ENCODE data around the gene MOK. TPM values are rescaled to one million over a fixed set of nuclear protein-coding genes. Genes with fewer than 3 reads are reported as not detected.

Gene MOK
- total RNA-seq, 1 experiment from 2014 or later = 2.8 TPM

DNA sequence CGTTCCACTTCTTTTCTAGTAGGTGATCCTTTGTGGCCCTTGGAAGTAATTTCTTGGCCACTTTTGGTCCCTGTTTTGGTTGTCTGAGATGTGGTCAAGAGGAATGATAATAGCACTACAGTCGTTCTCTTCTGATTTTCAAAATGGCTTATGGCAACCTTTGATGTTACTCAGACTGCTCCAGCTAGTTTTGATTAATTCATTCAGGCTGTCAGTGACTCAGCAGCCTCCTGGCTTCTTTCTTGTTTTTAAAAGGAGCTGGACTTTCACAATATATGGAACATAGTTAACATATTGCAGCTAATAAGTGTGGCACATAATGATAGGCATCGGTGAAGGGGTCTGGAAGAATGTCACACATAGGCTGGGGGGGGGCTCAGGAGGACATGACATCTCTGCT lies 117.9 kb downstream of the MOK start:
- Histone ChIP-seq H3K27ac (ENCODE audit: insufficient read length, low read depth, low read length) (no peak overlapping the region), H4K5ac (ENCODE audit: insufficient read length, low read depth, low read length) (no peak overlapping the region)

More for the DNA sequence above, 117.9 kb downstream of the MOK start:
- Histone ChIP-seq H3K9me3 (ENCODE audit: control insufficient read depth, low read depth, low read length) (no peaks in the 10 kb centered on the region), H2AK5ac (ENCODE audit: insufficient read length, low read length) (no peak overlapping the region), H3T11ph (ENCODE audit: low read length) (no peak overlapping the region), H4K8ac (replicated peaks; ENCODE audit: insufficient read length, low read depth, low read length) (no peak overlapping the region), H3K14ac (ENCODE audit: insufficient read depth, low read length) (0 out of 2 replicates have a peak overlapping the region, but pooled peaks have one; percentile 52), H3K9ac (ENCODE audit: extremely low read depth, insufficient read length, low read length) (no peak overlapping the region), H2BK12ac (ENCODE audit: insufficient read length, low read depth, low read length) (no peak overlapping the region), H4K91ac (ENCODE audit: insufficient read length, low read depth, low read length) (no peak overlapping the region), H3K4me2 (ENCODE audit: insufficient read depth, insufficient read length, low read length) (no peak overlapping the region), H4K20me1 (ENCODE audit: control insufficient read depth, insufficient read depth, insufficient read length) (no peaks in the 10 kb centered on the region), H3K79me1 (ENCODE audit: insufficient read depth, low read depth, low read length, poor library complexity, severe bottlenecking) (peaks cover 9% of the 10 kb centered on the region), H3K23me2 (ENCODE audit: insufficient read length, low read depth, low read length, poor library complexity, severe bottlenecking) (no peaks in the 10 kb centered on the region), H2BK120ac (ENCODE audit: low read depth, low read length, poor library complexity, severe bottlenecking) (no peak overlapping the region), H3K56ac (ENCODE audit: insufficient read length, low read depth, low read length) (no peak overlapping the region), H3K27me3 (ENCODE audit: insufficient read depth, low read length) (no peaks in the 10 kb centered on the region), H3K4ac (ENCODE audit: low read depth, low read length) (no peak overlapping the region), H3K79me2 (ENCODE audit: insufficient read depth, low read length) (peaks cover 14% of the 10 kb centered on the region; the same call in 1 of the 2 replicates), H2BK20ac (ENCODE audit: low read depth, low read length, poor library complexity, severe bottlenecking) (no peak overlapping the region), H2BK15ac (ENCODE audit: low read depth, low read length) (no peak overlapping the region), H3K4me1 (ENCODE audit: insufficient read depth, low read length) (peaks cover 3% of the 10 kb centered on the region; the same call in 1 of the 2 replicates), H3K23ac (ENCODE audit: insufficient read length, low read depth, low read length) (no peak overlapping the region), H3K18ac (ENCODE audit: insufficient read length, low read depth, low read length) (no peak overlapping the region), H2BK5ac (ENCODE audit: insufficient read length, low read length) (no peak overlapping the region), H2AFZ (ENCODE audit: low read length) (no peak overlapping the region)
- no peak for DNase-seq
- no CpG with 5 or more reads among the region's 3 CpGs for WGBS (ENCODE audit: extremely low coverage, insufficient read length, low lambda C conversion rate)
- peaks cover 29 to 37% of the 10 kb centered on the region in 2 experiments for H3K4me1 Mint-ChIP-seq
- H3K9me3 Mint-ChIP-seq = no peaks in the 10 kb centered on the region
- no peaks in the 10 kb centered on the region for H3K27me3 Mint-ChIP-seq (ENCODE audit: low read depth)
- no peak overlapping the region for H3K4me3 Mint-ChIP-seq
- TF ChIP-seq, protein P1, sequence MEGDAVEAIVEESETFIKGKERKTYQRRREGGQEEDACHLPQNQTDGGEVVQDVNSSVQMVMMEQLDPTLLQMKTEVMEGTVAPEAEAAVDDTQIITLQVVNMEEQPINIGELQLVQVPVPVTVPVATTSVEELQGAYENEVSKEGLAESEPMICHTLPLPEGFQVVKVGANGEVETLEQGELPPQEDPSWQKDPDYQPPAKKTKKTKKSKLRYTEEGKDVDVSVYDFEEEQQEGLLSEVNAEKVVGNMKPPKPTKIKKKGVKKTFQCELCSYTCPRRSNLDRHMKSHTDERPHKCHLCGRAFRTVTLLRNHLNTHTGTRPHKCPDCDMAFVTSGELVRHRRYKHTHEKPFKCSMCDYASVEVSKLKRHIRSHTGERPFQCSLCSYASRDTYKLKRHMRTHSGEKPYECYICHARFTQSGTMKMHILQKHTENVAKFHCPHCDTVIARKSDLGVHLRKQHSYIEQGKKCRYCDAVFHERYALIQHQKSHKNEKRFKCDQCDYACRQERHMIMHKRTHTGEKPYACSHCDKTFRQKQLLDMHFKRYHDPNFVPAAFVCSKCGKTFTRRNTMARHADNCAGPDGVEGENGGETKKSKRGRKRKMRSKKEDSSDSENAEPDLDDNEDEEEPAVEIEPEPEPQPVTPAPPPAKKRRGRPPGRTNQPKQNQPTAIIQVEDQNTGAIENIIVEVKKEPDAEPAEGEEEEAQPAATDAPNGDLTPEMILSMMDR (conservative IDR thresholded peaks at IDR 0.05) = no peak
- H3K36me3 Mint-ChIP-seq (ENCODE audit: insufficient read depth in 1 of 3, low read depth in 3 of 3) = no peaks in the 10 kb centered on the region
- peak overlapping the region; percentile 80 to 92 (median 82); a peak in 6 of 7 replicates for H3K27ac Mint-ChIP-seq

Measured in H9 (cell line).